ENCODE data around the gene NRARP.

DNA sequence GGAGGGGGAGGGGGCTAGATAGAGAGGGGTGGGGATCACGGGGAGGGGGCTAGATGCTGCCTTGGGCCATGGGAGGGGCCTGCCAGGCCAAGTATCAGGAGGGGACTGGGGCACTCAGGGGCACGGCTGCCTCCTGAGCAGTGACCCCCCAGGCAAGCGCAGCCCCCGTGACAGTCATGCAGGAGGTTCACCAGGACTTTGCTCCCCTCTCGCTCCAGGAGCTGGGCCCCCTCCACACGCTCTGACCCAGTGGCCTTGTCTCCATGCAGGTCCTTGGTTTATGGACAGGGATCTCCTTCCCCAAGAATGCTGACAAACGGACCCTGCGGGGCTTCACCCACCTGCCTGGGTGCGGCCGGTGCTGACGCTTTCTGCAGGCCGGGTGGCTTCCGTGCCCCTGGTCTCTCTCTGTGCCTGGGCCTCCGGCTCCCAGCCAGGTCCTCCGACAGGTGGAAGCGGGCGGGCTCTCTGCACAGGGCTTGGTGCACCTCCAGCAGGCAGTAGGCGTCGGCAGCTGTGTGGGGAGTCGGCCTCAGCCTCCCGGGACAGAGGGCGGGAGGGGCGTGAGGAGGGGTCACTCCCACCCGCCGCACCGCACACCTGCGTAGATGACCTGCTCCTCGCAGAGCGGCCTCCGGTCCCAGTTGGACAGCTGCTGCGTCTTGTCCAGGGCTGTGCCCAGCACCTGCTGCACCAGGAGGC lies 46.8 kb upstream of the NRARP start:
- TF ChIP-seq ZBTB7A (IDR thresholded peaks at IDR 0.05; ENCODE audit: low read depth) = no peak
- TF ChIP-seq, protein P1, sequence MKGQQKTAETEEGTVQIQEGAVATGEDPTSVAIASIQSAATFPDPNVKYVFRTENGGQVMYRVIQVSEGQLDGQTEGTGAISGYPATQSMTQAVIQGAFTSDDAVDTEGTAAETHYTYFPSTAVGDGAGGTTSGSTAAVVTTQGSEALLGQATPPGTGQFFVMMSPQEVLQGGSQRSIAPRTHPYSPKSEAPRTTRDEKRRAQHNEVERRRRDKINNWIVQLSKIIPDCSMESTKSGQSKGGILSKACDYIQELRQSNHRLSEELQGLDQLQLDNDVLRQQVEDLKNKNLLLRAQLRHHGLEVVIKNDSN (IDR thresholded peaks at IDR 0.05) = no peak
- no peak for TF ChIP-seq CEBPB (IDR thresholded peaks at IDR 0.05)
- no peak for TF ChIP-seq RAD21 (IDR thresholded peaks at IDR 0.05; ENCODE audit: low read depth)
- no peak for TF ChIP-seq TAF1 (IDR thresholded peaks at IDR 0.05; ENCODE audit: low read depth)
- TF ChIP-seq EP300 (IDR thresholded peaks at IDR 0.05; ENCODE audit: borderline replicate concordance) = no peak
- TF ChIP-seq TCF12 (IDR thresholded peaks at IDR 0.05; ENCODE audit: low read depth) = no peak
- no peak for TF ChIP-seq CREB1 (IDR thresholded peaks at IDR 0.05; ENCODE audit: low read depth)
- TF ChIP-seq, protein P2, sequence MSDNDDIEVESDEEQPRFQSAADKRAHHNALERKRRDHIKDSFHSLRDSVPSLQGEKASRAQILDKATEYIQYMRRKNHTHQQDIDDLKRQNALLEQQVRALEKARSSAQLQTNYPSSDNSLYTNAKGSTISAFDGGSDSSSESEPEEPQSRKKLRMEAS (IDR thresholded peaks at IDR 0.05) = no peak
- TF ChIP-seq EGR1 (IDR thresholded peaks at IDR 0.05) = no peak
- TF ChIP-seq, protein P3, sequence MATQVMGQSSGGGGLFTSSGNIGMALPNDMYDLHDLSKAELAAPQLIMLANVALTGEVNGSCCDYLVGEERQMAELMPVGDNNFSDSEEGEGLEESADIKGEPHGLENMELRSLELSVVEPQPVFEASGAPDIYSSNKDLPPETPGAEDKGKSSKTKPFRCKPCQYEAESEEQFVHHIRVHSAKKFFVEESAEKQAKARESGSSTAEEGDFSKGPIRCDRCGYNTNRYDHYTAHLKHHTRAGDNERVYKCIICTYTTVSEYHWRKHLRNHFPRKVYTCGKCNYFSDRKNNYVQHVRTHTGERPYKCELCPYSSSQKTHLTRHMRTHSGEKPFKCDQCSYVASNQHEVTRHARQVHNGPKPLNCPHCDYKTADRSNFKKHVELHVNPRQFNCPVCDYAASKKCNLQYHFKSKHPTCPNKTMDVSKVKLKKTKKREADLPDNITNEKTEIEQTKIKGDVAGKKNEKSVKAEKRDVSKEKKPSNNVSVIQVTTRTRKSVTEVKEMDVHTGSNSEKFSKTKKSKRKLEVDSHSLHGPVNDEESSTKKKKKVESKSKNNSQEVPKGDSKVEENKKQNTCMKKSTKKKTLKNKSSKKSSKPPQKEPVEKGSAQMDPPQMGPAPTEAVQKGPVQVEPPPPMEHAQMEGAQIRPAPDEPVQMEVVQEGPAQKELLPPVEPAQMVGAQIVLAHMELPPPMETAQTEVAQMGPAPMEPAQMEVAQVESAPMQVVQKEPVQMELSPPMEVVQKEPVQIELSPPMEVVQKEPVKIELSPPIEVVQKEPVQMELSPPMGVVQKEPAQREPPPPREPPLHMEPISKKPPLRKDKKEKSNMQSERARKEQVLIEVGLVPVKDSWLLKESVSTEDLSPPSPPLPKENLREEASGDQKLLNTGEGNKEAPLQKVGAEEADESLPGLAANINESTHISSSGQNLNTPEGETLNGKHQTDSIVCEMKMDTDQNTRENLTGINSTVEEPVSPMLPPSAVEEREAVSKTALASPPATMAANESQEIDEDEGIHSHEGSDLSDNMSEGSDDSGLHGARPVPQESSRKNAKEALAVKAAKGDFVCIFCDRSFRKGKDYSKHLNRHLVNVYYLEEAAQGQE (IDR thresholded peaks at IDR 0.05; ENCODE audit: low read depth) = no peak
- TF ChIP-seq TEAD4 (IDR thresholded peaks at IDR 0.05) = no peak
